NOMO-1 (cell line): ENCODE data around the gene SGPL1.
A peak's percentile ranks its signal among the peaks of the same experiment; 100 is the strongest.
"Not testable (repeated sequence)": the region's sequence is repeated elsewhere in the genome, so short reads cannot be mapped to it uniquely, and the experiment has no call there.

Experiments
- DNase-seq, 2 experiments: peaks; one replicate each; lab custom pipeline; 2025; ENCODE audit not compliant: unreplicated experiment in 2 of 2; lab: John Stamatoyannopoulos, UW

Gene SGPL1

GRCh38 chr10:70917635-70918034, 101.9 kb downstream of the SGPL1 start:
- no peak for DNase-seq

GRCh38 chr10:70918851-70919530, 103.2 kb downstream of the SGPL1 start:
- no peak for DNase-seq

GRCh38 chr10:70919906-70920305, 104.2 kb downstream of the SGPL1 start:
- DNase-seq = not testable (repeated sequence)

- DNase-seq = no peak
Measured at GRCh38 chr10:70920519-70920918, 104.8 kb downstream of the SGPL1 start.

GRCh38 chr10:70921285-70921684, 105.5 kb downstream of the SGPL1 start:
- no peak for DNase-seq

- no peak for DNase-seq
Measured at GRCh38 chr10:70923696-70924095, 107.9 kb downstream of the SGPL1 start.

- DNase-seq = peak in 1 of 2 experiments; percentile 26
Measured at GRCh38 chr10:70925377-70926225, 109.9 kb downstream of the SGPL1 start.

GRCh38 chr10:70926226-70927000, 110.7 kb downstream of the SGPL1 start:
- no peak for DNase-seq

- no peak for DNase-seq
Measured at GRCh38 chr10:70927189-70927943, 111.6 kb downstream of the SGPL1 start.

- no peak for DNase-seq
Measured at GRCh38 chr10:70928140-70928539, 112.4 kb downstream of the SGPL1 start.

- no peak for DNase-seq
Measured at GRCh38 chr10:70930263-70931000, 114.7 kb downstream of the SGPL1 start.
